ENCODE measurements around the gene PBX4.

DNA sequence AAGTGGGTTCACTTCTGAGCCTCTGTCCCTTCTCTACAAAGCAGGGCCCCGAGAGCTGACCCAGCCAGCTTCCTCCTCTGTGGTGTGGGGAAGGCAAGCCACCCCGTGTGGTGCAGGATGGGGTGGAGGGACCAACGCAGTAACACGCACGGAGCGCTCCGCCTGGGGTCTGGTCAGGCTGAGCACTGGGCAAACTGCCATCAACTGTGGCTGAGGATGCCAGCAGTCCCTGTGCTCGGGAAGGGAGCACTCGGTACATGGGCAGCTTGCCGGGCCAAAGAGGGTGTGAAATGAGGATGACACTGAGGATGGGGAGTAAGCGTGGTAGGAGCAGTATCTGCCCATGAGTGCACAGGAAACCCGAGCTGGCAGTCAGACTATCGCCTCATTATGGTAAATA, 32.6 kb upstream of the PBX4 start:
- no peak for TF ChIP-seq CTCF (conservative IDR thresholded peaks at IDR 0.05 in 1 of 2, IDR thresholded peaks at IDR 0.05 in 1 of 2; ENCODE audit: extremely low read depth in 1 of 2, insufficient read depth in 1 of 2, low read depth in 1 of 2, low read length in 2 of 2)
- TF ChIP-seq EZH2 (IDR thresholded peaks at IDR 0.05; ENCODE audit: borderline replicate concordance, low read length), result no peak

All from mammary epithelial cell (primary cell).